IMR-90 (cell line): ENCODE measurements around the gene NLRC5. TPM values are rescaled to one million over a fixed set of nuclear protein-coding genes. Genes with fewer than 3 reads are reported as not detected.

Experiments used
- ATAC-seq: fragments of 200-7000 bp; cut with Tn5 transposase; 2 replicates; pipeline ENCODE4 v1.9.1; 2020; ENCODE audit warnings: low read depth, mild to moderate bottlenecking, moderate library complexity
- BruUV-seq: library from RNA; stranded (reverse); fragments of 400-500 nt; replicated peaks from 2 replicates; lab custom pipeline; 2021; lab: Mats Ljungman, UMichigan
- CTCF ChIA-PET: fragments of 300-600 bp; formaldehyde crosslinking; extraction: SDS; loops from one replicate; lab custom pipeline; 2021; ENCODE audit warnings: antibody characterized with exemption; lab: Yijun Ruan, JAX
- POLR2A ChIA-PET: fragments of 300-600 bp; sonication (Branson Sonifier 250); formaldehyde crosslinking; loops from one replicate; lab custom pipeline; 2022; ENCODE audit warnings: antibody characterized with exemption; ENCODE audit not compliant: unreplicated experiment; lab: Charles Lee
- DNase-seq: peaks from one replicate; pipeline ENCODE4 v3.0.0; 2013
- H2AFZ ChIP-seq: replicated peaks from 2 replicates; pipeline ENCODE3; 2013; ENCODE audit warnings: low read length, mild to moderate bottlenecking; ENCODE audit not compliant: poor library complexity
- H2AK5ac ChIP-seq: 2 replicates; pipeline ENCODE4 v1.6.1; 2013; ENCODE audit warnings: low read depth, low read length, inconsistent platforms
- H2AK9ac ChIP-seq: replicated peaks from 2 replicates; pipeline ENCODE3; 2013; ENCODE audit warnings: mild to moderate bottlenecking, low read depth, low read length, moderate library complexity; ENCODE audit not compliant: poor library complexity
- H2BK120ac ChIP-seq: 2 replicates; pipeline ENCODE4 v1.6.1; 2013; ENCODE audit warnings: low read depth, low read length, inconsistent platforms
- H2BK15ac ChIP-seq: 3 replicates; pipeline ENCODE4 v1.6.1; 2013; ENCODE audit warnings: low read depth, low read length, inconsistent platforms
- H2BK20ac ChIP-seq: 2 replicates; pipeline ENCODE4 v1.6.1; 2013; ENCODE audit warnings: low read depth, mild to moderate bottlenecking, inconsistent platforms, low read length, moderate library complexity
- H2BK5ac ChIP-seq: 2 replicates; pipeline ENCODE4 v1.6.1; 2013; ENCODE audit warnings: mild to moderate bottlenecking, low read depth, low read length, inconsistent platforms; ENCODE audit not compliant: poor library complexity, severe bottlenecking
- H3K14ac ChIP-seq: replicated peaks from 2 replicates; pipeline ENCODE4 v1.6.1; 2013; ENCODE audit warnings: low read depth, low read length, inconsistent platforms
- H3K18ac ChIP-seq: 2 replicates; pipeline ENCODE4 v1.6.1; 2013; ENCODE audit warnings: low read depth, low read length, control low read depth
- H3K23ac ChIP-seq: 2 replicates; pipeline ENCODE4 v1.6.1; 2013; ENCODE audit warnings: low read depth, low read length, inconsistent platforms
- H3K27ac ChIP-seq: 2 replicates; pipeline ENCODE4 v1.5.1; 2013; ENCODE audit warnings: mild to moderate bottlenecking, control low read depth, low read length; ENCODE audit not compliant: insufficient read depth
- H3K27me3 ChIP-seq: 2 replicates; pipeline ENCODE4 v1.6.1; 2013; ENCODE audit warnings: low read length; ENCODE audit not compliant: control insufficient read depth, insufficient read depth
- H3K36me3 ChIP-seq: 2 replicates; pipeline ENCODE4 v1.6.1; 2013; ENCODE audit warnings: low read length, mixed read lengths; ENCODE audit not compliant: control insufficient read depth, insufficient read depth
- H3K4ac ChIP-seq: 2 replicates; pipeline ENCODE4 v1.6.1; 2013; ENCODE audit warnings: low read depth, low read length, inconsistent platforms
- H3K4me1 ChIP-seq: 2 replicates; pipeline ENCODE4 v1.6.1; 2013; ENCODE audit warnings: low read length, mixed read lengths; ENCODE audit not compliant: control insufficient read depth, insufficient read depth
- H3K4me2 ChIP-seq: 2 replicates; pipeline ENCODE4 v1.6.1; 2013; ENCODE audit warnings: low read depth, mild to moderate bottlenecking, control low read depth, low read length, moderate library complexity
- H3K4me3 ChIP-seq: 2 replicates; pipeline ENCODE4 v1.5.1; 2013; ENCODE audit warnings: low read depth, mild to moderate bottlenecking, control low read depth, low read length, moderate library complexity; ENCODE audit not compliant: insufficient read depth
- H3K56ac ChIP-seq: 2 replicates; pipeline ENCODE4 v1.6.1; 2013; ENCODE audit warnings: low read length, inconsistent platforms; ENCODE audit not compliant: insufficient read depth; ENCODE audit errors: extremely low read depth
- H3K79me1 ChIP-seq, 2 experiments: 2 replicates each; pipeline ENCODE4 v1.6.1; 2013; ENCODE audit warnings: low read length in 2 of 2, inconsistent platforms in 1 of 2, low read depth in 1 of 2
- H3K9ac ChIP-seq: 2 replicates; pipeline ENCODE4 v1.6.1; 2013; ENCODE audit warnings: low read depth, low read length, control low read depth
- H3K9me1 ChIP-seq: 2 replicates; pipeline ENCODE4 v1.6.1; 2013; ENCODE audit warnings: low read length, inconsistent platforms; ENCODE audit not compliant: insufficient read depth
- H3K9me3 ChIP-seq: 2 replicates; pipeline ENCODE4 v1.6.1; 2013; ENCODE audit warnings: low read length; ENCODE audit not compliant: control insufficient read depth, insufficient read depth
- H4K20me1 ChIP-seq: 2 replicates; pipeline ENCODE4 v1.6.1; 2013; ENCODE audit warnings: low read length, inconsistent platforms; ENCODE audit not compliant: insufficient read depth
- H4K5ac ChIP-seq: 2 replicates; pipeline ENCODE4 v1.6.1; 2013; ENCODE audit warnings: mild to moderate bottlenecking, low read depth, low read length, control low read depth
- H4K8ac ChIP-seq, 2 experiments: 2 replicates each; pipeline ENCODE4 v1.6.1; 2013; ENCODE audit warnings: low read depth in 2 of 2, low read length in 2 of 2, control low read depth in 1 of 2, inconsistent platforms in 1 of 2
- H4K91ac ChIP-seq: 2 replicates; pipeline ENCODE4 v1.6.1; 2013; ENCODE audit warnings: low read depth, low read length, inconsistent platforms; ENCODE audit not compliant: insufficient read depth
- NFE2L2 ChIP-seq: fragments of 150-350 bp; IDR thresholded peaks from 2 replicates; pipeline ENCODE4 v1.6.1; 2016; ENCODE audit warnings: low read depth, mild to moderate bottlenecking, low read length
- POLR2A ChIP-seq: IDR thresholded peaks from 2 replicates; pipeline ENCODE4 v1.6.1; 2012; ENCODE audit warnings: mild to moderate bottlenecking, low read depth, low read length
- RCOR1 ChIP-seq: IDR thresholded peaks from 2 replicates; pipeline ENCODE4 v1.6.1; 2012; ENCODE audit warnings: mild to moderate bottlenecking, low read length, improper control_type of control experiment; ENCODE audit not compliant: insufficient replicate concordance
- WGBS, 2 experiments: methylation state at CpG; one replicate each; pipeline versions ENCODE4 v1.1.5 to v1.1.7; 2013; ENCODE audit warnings: missing lambda C conversion rate in 2 of 2; ENCODE audit not compliant: insufficient read length in 1 of 2; ENCODE audit errors: extremely low coverage in 2 of 2; 5-methylcytosine and 5-hydroxymethylcytosine counted together
- dilution Hi-C: fragments of 300-500 bp; cut with HindIII; formaldehyde crosslinking; loops from one replicate; pipeline ENCODE4 v1.14.3; 2018; ENCODE audit warnings: low sequenced_read_pairs; ENCODE audit not compliant: unreplicated experiment
- in situ Hi-C: fragments of 300-500 bp; cut with MboI; formaldehyde crosslinking; loops from 3 replicates; pipeline ENCODE4 v1.14.3; 2019; ENCODE audit warnings: low sequenced_read_pairs, inconsistent platforms, mixed read lengths
- intact Hi-C: fragments of 100-400 bp; cut with micrococcal nuclease; formaldehyde crosslinking; loops from 2 replicates; pipeline ENCODE4 v1.10.0; 2022
- polyA plus RNA-seq, 3 experiments: library from polyadenylated mRNA; depleted of rRNA; stranded (reverse); fragments of >200 nt; gene quantifications; 2 replicates each; pipeline ENCODE4 v1.2.3, GENCODE V29; 2012; ENCODE audit warnings: low replicate concordance in 1 of 3
- total RNA-seq: library from RNA; depleted of rRNA; stranded (reverse); fragments of >200 nt; gene quantifications from 2 replicates; pipeline ENCODE4 v1.2.3, GENCODE V29; 2012

NLRC5 gene
- total and polyA plus RNA-seq, 2 of the 4 experiments (the other 2 are of a cell fraction) = 9.1 to 14.9 TPM

DNA sequence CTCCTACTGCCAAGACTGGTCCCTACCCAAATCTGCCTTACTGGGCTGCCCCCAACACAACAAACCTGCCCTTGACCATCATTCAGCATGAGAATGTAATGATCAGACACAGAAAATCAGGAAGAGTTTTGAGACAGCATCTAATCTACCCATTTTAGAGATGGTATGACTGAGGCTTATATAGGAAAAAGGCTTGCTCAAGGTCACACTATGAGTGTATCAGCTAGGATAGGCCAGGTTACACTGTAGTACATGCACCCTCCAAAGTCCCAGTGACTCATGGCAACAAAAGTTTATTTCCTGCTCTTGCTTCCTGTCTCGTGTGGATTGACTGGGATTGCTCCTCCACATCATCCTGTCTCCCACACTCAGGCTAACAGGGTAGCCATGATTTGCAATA is 27.9 kb downstream of the NLRC5 start:
- H3K4me1 ChIP-seq = peaks cover 7% of the 10 kb centered on the region; the same call in 1 of the 2 replicates
- peaks cover 2% of the 10 kb centered on the region; the same call in 1 of the 2 replicates for H3K9me3 ChIP-seq
- H2BK20ac ChIP-seq = no peak overlapping the region
- peaks cover 10 to 46% of the 10 kb centered on the region in 2 experiments; a peak in 3 of 4 replicates for H3K79me1 ChIP-seq
- peak overlapping the region; percentile 58 for H2AK9ac ChIP-seq
- no peak overlapping the region for H4K5ac ChIP-seq
- H2AK5ac ChIP-seq = no peak overlapping the region
- ChIA-PET POLR2A (no interaction called here), CTCF (no interaction called here)
- no peak overlapping the region for H3K9ac ChIP-seq
- H3K56ac ChIP-seq = no peak overlapping the region
- DNase-seq (peak; percentile 66), ATAC-seq (no peak)
- dilution Hi-C loops = no loop called here
- in situ Hi-C loops = no loop called here
- no TSS peak for BruUV-seq
- no peaks in the 10 kb centered on the region for H4K20me1 ChIP-seq
- H4K8ac ChIP-seq = no peak overlapping the region
- no CpG with 5 or more reads among the region's 1 CpG for WGBS, 2 experiments
- H2BK5ac ChIP-seq = no peak overlapping the region
- no peak overlapping the region for H3K4me2 ChIP-seq
- H2AFZ ChIP-seq = no peak overlapping the region
- H3K27ac ChIP-seq = no peak overlapping the region
- H2BK120ac ChIP-seq = no peak overlapping the region
- no peak overlapping the region for H4K91ac ChIP-seq
- no peak overlapping the region for H3K18ac ChIP-seq
- peaks cover 19% of the 10 kb centered on the region for H3K9me1 ChIP-seq
- H3K36me3 ChIP-seq = peaks cover 32% of the 10 kb centered on the region
- TF ChIP-seq NFE2L2 = no peak
- TF ChIP-seq POLR2A = no peak
- peak; percentile 93 for TF ChIP-seq RCOR1
- H3K4me3 ChIP-seq = no peak overlapping the region
- no peak overlapping the region for H2BK15ac ChIP-seq
- no peak overlapping the region for H3K4ac ChIP-seq
- no peaks in the 10 kb centered on the region for H3K27me3 ChIP-seq
- H3K14ac ChIP-seq = no peak overlapping the region
- intact Hi-C loops = no loop called here
- no peak overlapping the region for H3K23ac ChIP-seq
